ENCODE data around the gene L1CAM.

Gene L1CAM

DNA sequence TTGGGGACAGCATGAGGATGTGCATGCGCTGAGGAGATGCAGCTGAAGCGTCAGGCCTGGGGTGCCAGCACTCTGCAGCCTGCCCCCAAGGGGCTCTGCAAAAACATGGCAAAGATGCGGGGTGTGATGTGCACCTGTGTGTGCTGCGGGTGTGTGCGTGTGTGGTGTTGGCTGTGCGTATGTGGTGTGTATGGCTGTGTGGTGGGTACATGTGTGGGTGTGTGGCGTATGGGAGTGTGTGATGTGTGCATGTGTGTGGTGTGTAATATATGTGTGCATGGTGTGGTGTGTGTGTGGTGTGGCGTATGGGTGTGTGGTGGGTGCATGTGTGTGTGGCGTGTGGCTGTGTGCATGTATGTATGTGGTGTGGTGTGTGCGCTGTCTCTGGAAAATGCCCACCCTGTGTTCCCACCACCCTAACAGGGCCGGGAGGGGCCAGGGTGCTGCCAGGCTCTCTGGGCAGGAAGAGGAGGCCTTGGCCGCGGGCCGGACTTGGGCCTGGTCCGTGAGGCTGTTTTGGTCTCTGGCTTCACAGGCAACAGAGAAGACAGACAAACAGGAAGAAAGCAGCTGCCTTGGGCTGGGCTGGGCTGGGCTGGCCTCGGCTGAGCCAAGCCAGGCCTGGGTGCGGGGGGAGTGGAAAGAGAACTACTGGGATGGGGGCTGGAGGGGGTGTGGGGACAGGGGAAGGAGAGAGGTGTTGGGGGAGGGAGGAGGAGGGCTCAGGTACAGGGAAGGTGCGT lies 17.4 kb upstream of the L1CAM start:
- DNase-seq, result no peak

- DNase-seq, result no peak
These were observed 16.4 kb upstream of the L1CAM start for GRCh38 chrX:153902385-153902784.

GRCh38 chrX:153901753-153902140 lies 15.8 kb upstream of the L1CAM start:
- DNase-seq, result no peak

DNA sequence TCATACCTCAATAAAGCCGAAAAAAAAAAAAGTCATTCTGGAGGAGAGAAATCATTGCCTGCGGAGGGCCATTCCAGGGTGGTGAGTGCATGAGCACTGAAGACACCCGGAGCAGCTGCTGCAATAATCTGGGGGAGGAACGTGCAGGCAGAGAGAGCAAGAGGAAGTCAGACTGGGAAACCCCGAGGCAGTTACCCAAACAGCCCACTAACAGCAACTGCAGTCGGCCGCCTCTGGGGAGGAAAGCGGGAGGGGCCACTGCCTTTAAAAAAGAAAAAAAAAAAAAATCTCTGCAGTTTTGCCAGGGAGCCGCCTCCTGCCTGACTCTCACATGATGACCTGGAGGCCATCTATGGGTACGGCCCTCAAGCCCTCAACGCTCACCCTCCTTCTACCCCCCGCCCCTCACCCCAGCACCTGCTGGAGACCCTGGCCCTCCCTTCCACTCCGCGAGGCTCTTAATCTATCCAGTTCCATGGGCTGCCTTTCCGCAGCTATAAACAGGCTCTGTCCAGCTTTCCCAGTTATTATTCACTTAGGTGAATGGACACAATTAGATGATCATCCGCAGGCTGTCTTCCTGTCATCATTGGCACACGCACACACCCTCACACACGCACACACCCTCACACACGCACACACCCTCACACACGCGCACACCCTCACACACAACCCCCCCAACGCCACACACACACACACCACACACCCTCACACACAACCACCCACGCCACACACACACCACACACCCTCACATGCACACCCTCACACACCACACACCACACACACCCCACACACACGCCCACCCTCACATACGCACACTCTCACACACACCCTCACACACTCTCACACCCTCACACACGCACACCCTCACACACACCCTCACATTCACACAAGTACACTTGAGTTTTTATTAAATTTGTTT lies 15.1 kb upstream of the L1CAM start:
- peak; percentile 87 for DNase-seq

- DNase-seq, result no peak
These were observed 11.9 kb upstream of the L1CAM start for GRCh38 chrX:153897899-153898298.

- no peak for DNase-seq
These were observed 3.1 kb upstream of the L1CAM start for GRCh38 chrX:153889123-153889522.

DNA sequence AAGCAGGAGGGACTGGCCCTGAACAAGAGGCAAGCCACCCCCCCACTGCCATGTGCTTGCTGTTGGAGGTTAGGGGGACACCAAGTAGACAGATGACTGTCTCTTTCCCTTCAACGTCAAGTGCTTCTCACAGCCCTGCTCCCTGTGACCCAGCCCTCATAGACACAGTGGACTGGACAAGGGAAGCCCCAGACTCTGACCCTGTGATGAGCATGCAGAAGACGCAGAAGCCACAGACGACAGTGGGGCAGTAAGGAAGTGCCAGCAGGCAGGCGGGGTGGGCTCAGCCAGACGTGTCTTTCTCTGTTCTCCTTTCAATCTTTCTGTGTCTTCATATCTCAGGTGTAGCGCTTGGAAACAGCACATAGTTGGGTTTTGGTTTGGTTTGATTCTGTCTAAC lies 2.4 kb upstream of the L1CAM start:
- DNase-seq, result no peak

GRCh38 chrX:153887385-153887784 lies 1.4 kb upstream of the L1CAM start:
- DNase-seq, result no peak

DNA sequence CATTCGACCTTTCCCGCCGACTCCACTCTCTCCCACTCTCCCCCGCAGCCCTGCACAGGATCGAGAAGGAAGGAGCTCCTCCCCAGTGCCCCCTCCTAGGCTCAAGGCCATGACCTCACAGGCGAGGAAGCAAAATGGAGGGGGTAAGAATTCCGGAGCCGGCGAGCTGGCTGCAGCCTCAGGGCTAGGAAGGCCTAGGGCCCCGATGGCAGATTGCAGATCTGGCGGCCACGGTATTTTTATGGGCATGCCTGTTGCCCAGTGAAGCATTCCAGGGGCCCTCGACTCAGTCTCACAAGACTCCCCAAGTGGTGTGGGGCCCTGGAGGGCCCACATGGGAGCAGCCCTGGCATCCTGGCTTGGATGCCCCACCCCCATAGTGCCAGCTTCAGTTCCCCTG lies 942 bp upstream of the L1CAM start:
- no peak for DNase-seq

GRCh38 chrX:153885208-153885787 lies 675 bp downstream of the L1CAM start:
- no peak for DNase-seq

GRCh38 chrX:153884590-153884989 lies 1.4 kb downstream of the L1CAM start:
- DNase-seq, result no peak

DNA sequence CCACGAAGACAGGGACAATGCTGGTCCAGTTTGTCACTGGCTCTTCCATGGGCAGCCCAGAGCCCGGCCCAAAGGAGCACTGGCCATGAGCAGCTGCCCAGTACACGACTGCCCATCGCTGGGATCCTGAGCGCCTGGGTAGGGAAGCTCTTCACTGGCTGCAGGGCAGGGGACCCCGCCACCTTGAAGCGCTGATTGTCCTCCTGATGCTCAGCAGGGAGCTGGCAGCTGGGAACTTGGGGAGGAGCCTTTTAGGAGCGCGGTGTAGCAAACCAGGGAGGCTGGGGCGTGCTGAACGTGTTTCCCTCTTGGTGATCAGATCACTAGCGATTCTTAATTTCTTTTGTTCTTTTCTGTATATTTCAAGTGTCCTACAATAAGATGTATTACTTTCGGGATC lies 1.8 kb downstream of the L1CAM start:
- DNase-seq, result no peak

GRCh38 chrX:153883163-153883843 lies 2.7 kb downstream of the L1CAM start:
- no peak for DNase-seq

GRCh38 chrX:153882557-153882956 lies 3.4 kb downstream of the L1CAM start:
- no peak for DNase-seq

- DNase-seq, result no peak
These were observed 3.9 kb downstream of the L1CAM start for GRCh38 chrX:153882086-153882498.

- no peak for DNase-seq
These were observed 4.7 kb downstream of the L1CAM start for GRCh38 chrX:153881281-153881680.

- no peak for DNase-seq
These were observed 5.5 kb downstream of the L1CAM start for GRCh38 chrX:153880440-153880815.

GRCh38 chrX:153879741-153880439 lies 6.1 kb downstream of the L1CAM start:
- DNase-seq, result no peak

GRCh38 chrX:153878969-153879653 lies 6.9 kb downstream of the L1CAM start:
- no peak for DNase-seq

GRCh38 chrX:153878345-153878744 lies 7.6 kb downstream of the L1CAM start:
- no peak for DNase-seq

- DNase-seq, result no peak
These were observed 8.3 kb downstream of the L1CAM start for GRCh38 chrX:153877571-153878261.
